ENCODE measurements around the gene UBR1.

GRCh38 chr15:42919308-42919707 lies 186.5 kb downstream of the UBR1 start:
- TF ChIP-seq CTCF (IDR thresholded peaks at IDR 0.05) (no peak), POLR2A (IDR thresholded peaks at IDR 0.05) (no peak), POLR2AphosphoS5 (IDR thresholded peaks at IDR 0.05) (no peak)
